Activated CD4-positive, alpha-beta T cell treated with anti-CD3 and anti-CD28 coated beads, Interleukin-2, amount 10 ng/mL, durations not matched to agents 7 days and 5 days (primary cell): ENCODE data around the gene ZNF292. TPM values are rescaled to one million over a fixed set of nuclear protein-coding genes. Genes with fewer than 3 reads are reported as not detected.

ENCODE experiments used
- CTCF ChIA-PET: fragments of 350-600 bp; sonication (Branson Sonifier 250); formaldehyde crosslinking; loops from one replicate; lab custom pipeline; 2021; ENCODE audit warnings: antibody characterized with exemption; lab: Charles Lee
- POLR2A ChIA-PET: fragments of 350-600 bp; sonication (Branson Sonifier 250); formaldehyde crosslinking; loops from one replicate; lab custom pipeline; 2021; ENCODE audit warnings: antibody characterized with exemption; lab: Charles Lee
- DNase-seq: peaks from one replicate; pipeline ENCODE4 v3.0.0-alpha.2; 2020
- H3K27ac Mint-ChIP-seq: one replicate; pipeline ENCODE4 v1.8.0; 2021; ENCODE audit warnings: mild to moderate bottlenecking, moderate library complexity, mixed read lengths
- H3K27me3 Mint-ChIP-seq: one replicate; pipeline ENCODE4 v1.8.0; 2021; ENCODE audit warnings: mixed read lengths
- H3K36me3 Mint-ChIP-seq: one replicate; pipeline ENCODE4 v1.8.0; 2021; ENCODE audit warnings: low read depth, mixed read lengths
- H3K4me1 Mint-ChIP-seq: one replicate; pipeline ENCODE4 v1.8.0; 2021; ENCODE audit warnings: mixed read lengths
- H3K4me3 Mint-ChIP-seq: one replicate; pipeline ENCODE4 v1.8.0; 2021; ENCODE audit warnings: mild to moderate bottlenecking, moderate library complexity, mixed read lengths
- H3K9me3 Mint-ChIP-seq: one replicate; pipeline ENCODE4 v1.8.0; 2021; ENCODE audit warnings: mixed read lengths
- total RNA-seq, 2 experiments: library from RNA; stranded (reverse); gene quantifications; one replicate each; pipeline ENCODE4 v1.2.3, GENCODE V29; 2021

The ZNF292 gene
- total RNA-seq, 2 experiments from 2014 or later: 51.5 to 56.0 TPM

DNA sequence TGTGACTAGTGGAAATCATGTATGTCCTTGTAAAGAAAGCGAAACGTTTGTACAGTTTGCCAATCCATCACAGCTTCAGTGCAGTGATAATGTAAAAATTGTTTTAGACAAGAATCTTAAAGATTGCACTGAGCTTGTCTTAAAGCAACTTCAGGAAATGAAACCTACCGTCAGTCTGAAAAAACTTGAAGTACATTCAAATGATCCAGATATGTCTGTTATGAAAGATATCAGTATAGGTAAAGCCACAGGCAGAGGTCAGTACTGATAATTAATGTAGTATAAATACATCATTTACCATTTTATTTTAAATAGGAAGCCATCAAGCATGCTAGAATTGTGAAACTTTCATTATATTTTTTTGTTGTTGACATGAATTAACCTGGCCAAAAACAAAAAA is 106.2 kb downstream of the ZNF292 start:
- ChIA-PET POLR2A (no interaction called here), CTCF (interaction anchor here (1.2 kb wide), 1 partner anchor 13 kb away, joined by 3 read pairs; no protein-coding TSS in a partner anchor)
- Mint-ChIP-seq H3K36me3 (peaks cover 50% of the 10 kb centered on the region), H3K4me3 (no peak overlapping the region), H3K27ac (no peak overlapping the region), H3K4me1 (peaks cover 3% of the 10 kb centered on the region), H3K27me3 (no peaks in the 10 kb centered on the region), H3K9me3 (peaks cover 6% of the 10 kb centered on the region)
- DNase-seq: no peak

GRCh38 chr6:87264481-87264880 is 109.1 kb downstream of the ZNF292 start:
- H3K4me3 Mint-ChIP-seq: no peak overlapping the region
- peaks cover 23% of the 10 kb centered on the region for H3K36me3 Mint-ChIP-seq
- POLR2A ChIA-PET: no interaction called here
- no peak overlapping the region for H3K27ac Mint-ChIP-seq
- no peak for DNase-seq
- no peaks in the 10 kb centered on the region for H3K9me3 Mint-ChIP-seq
- CTCF ChIA-PET: no interaction called here
- no peaks in the 10 kb centered on the region for H3K27me3 Mint-ChIP-seq
- peaks cover 1% of the 10 kb centered on the region for H3K4me1 Mint-ChIP-seq

DNA sequence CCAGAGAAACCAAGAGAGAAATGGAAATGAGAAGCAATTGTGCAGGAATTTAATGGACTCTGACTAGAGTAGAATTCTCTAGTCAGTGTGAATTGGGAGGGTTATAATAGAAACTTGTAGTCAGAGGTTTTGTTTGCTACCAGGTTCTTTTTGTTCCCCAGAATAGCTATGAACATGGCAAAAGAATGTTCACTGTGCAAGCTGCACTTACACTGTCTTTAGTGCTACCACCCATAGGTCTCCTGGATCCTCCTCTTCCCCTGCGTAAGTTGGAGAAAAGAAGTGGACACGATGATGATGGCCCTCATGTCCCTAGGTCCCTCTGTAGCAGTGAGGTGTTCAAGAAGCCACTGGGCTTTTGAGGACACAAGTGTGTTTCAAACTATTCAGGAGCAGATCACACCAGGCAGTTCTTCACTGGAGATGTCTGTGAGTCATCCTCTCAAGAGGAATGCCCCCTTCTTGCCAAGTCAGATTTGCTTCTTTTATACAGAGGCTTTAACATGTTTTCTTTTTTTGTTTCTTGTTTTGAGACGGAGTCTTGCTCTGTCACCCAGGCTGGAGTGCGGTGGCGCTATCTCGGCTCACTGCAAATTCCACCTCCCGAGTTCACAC is 119.4 kb downstream of the ZNF292 start:
- Mint-ChIP-seq H3K4me1 (peaks cover 4% of the 10 kb centered on the region), H3K4me3 (no peak overlapping the region), H3K9me3 (no peaks in the 10 kb centered on the region), H3K36me3 (no peaks in the 10 kb centered on the region), H3K27ac (no peak overlapping the region), H3K27me3 (no peaks in the 10 kb centered on the region)
- POLR2A ChIA-PET: no interaction called here
- CTCF ChIA-PET: interaction anchor here (0.6 kb wide), 1 partner anchor 331 kb away, joined by 3 read pairs; no protein-coding TSS in a partner anchor
- DNase-seq: no peak

DNA sequence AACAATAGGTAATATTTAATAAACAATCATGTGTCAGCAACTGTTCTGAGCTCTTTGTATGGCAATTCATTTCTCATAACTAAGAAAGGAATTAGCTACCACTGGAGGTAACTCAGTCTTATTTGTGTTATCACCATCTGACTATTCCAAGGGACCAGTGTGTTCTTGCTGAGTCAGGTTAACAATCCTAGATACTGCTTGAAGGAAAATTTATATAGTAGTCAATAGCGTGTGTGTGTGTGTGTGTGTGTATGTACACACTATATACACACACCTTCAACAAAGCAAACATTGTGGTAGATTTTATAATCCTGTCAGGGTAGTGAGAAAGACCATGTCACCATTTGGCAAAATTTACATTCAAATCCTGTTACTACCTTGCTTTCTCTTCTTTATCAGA is 121.3 kb downstream of the ZNF292 start:
- ChIA-PET POLR2A (no interaction called here), CTCF (interaction anchor here (0.6 to 0.8 kb wide), 3 partner anchors 27 to 1623 kb away, joined by 3 to 5 read pairs (median 3); no protein-coding TSS in a partner anchor)
- H3K27ac Mint-ChIP-seq: no peak overlapping the region
- H3K4me1 Mint-ChIP-seq: peaks cover 4% of the 10 kb centered on the region
- DNase-seq: no peak
- no peak overlapping the region for H3K4me3 Mint-ChIP-seq
- H3K9me3 Mint-ChIP-seq: no peaks in the 10 kb centered on the region
- H3K36me3 Mint-ChIP-seq: no peaks in the 10 kb centered on the region
- H3K27me3 Mint-ChIP-seq: no peaks in the 10 kb centered on the region

- Mint-ChIP-seq H3K4me1 (peaks cover 4% of the 10 kb centered on the region), H3K4me3 (no peak overlapping the region), H3K9me3 (no peaks in the 10 kb centered on the region), H3K36me3 (no peaks in the 10 kb centered on the region), H3K27me3 (no peaks in the 10 kb centered on the region), H3K27ac (no peak overlapping the region)
- ChIA-PET CTCF (no interaction called here), POLR2A (interaction anchor here (0.7 kb wide), 1 partner anchor 121 kb away, joined by 3 read pairs; no protein-coding TSS in a partner anchor)
- DNase-seq: no peak
These were observed 121.8 kb downstream of the ZNF292 start for GRCh38 chr6:87277123-87277522.

DNA sequence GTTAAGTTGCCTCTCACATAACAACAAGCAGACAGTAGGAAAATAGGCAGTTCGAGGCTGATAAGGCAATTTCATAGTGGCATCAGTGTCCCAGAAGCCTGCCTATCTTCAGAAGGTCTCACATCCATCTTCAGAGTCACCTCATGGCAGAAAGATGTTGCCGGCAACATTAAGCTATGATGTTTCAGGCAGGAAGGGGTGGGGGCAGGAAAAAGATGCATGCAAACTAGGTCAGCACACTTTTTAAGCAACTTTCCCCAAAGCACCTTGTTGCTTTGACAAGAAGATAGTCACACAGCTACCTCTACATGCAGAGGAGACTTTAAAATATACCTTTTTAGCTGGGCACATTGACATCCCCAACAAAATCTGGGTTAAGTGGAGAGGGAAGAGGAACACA is 123.8 kb downstream of the ZNF292 start:
- Mint-ChIP-seq H3K4me3 (no peak overlapping the region), H3K4me1 (peaks cover 4% of the 10 kb centered on the region), H3K27ac (no peak overlapping the region), H3K36me3 (no peaks in the 10 kb centered on the region), H3K9me3 (no peaks in the 10 kb centered on the region), H3K27me3 (no peaks in the 10 kb centered on the region)
- ChIA-PET CTCF (interaction anchor here (0.9 to 1.3 kb wide), 2 partner anchors 167 to 201 kb away, joined by 3 read pairs; no protein-coding TSS in a partner anchor), POLR2A (no interaction called here)
- no peak for DNase-seq

- ChIA-PET CTCF (interaction anchor here (0.6 kb wide), 1 partner anchor 120 kb away, joined by 3 read pairs; no protein-coding TSS in a partner anchor), POLR2A (no interaction called here)
- H3K4me3 Mint-ChIP-seq: no peak overlapping the region
- no peaks in the 10 kb centered on the region for H3K9me3 Mint-ChIP-seq
- H3K27ac Mint-ChIP-seq: no peak overlapping the region
- no peaks in the 10 kb centered on the region for H3K36me3 Mint-ChIP-seq
- peaks cover 14% of the 10 kb centered on the region for H3K27me3 Mint-ChIP-seq
- H3K4me1 Mint-ChIP-seq: peaks cover 4% of the 10 kb centered on the region
- DNase-seq: no peak
These were observed 126.1 kb downstream of the ZNF292 start for GRCh38 chr6:87281426-87281825.

DNA sequence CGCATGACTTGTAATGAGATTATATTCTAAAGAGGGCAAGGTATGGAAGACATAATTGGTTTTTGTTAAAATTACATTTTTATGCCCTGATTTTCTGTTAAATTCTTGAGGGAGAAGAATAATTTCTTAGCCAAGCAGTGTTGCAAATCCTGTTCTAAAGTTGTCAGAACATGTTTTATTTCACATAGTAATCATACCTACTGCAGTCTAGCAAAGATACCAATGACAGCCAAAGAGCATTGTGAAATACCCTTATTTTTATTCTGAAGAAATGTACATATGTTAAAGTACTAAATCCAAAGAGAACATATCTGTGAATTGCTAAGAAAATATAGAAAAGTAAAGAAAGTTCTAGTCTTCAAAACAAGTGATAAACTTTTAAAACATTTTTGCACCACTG is 127.4 kb downstream of the ZNF292 start:
- no peaks in the 10 kb centered on the region for H3K9me3 Mint-ChIP-seq
- H3K36me3 Mint-ChIP-seq: no peaks in the 10 kb centered on the region
- no peak overlapping the region for H3K4me3 Mint-ChIP-seq
- POLR2A ChIA-PET: no interaction called here
- CTCF ChIA-PET: no interaction called here
- peaks cover 20% of the 10 kb centered on the region for H3K27me3 Mint-ChIP-seq
- DNase-seq: no peak
- H3K4me1 Mint-ChIP-seq: peaks cover 4% of the 10 kb centered on the region
- no peak overlapping the region for H3K27ac Mint-ChIP-seq

DNA sequence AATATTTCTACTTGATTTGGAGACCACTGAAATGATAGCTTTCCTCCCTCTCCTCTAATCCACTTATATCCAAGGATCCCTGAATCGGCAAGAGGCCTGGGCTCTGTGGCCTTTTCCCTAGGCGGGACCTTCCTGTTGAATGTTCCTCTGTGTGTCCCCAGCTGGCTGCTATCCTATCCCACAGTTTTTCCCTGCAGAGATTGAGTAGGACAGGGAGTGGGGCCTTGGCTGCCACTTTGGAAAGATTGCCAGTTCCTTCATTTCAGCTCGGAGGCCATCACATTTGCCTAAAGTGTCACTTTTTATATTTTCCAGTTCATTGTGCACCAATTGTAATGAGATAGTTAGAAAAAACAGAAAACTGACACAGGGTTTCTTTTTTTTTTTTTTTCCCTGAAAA is 128.1 kb downstream of the ZNF292 start:
- ChIA-PET CTCF (interaction anchor here (0.6 kb wide), 1 partner anchor 38 kb away, joined by 3 read pairs; no protein-coding TSS in a partner anchor), POLR2A (no interaction called here)
- no peak for DNase-seq
- Mint-ChIP-seq H3K36me3 (no peaks in the 10 kb centered on the region), H3K9me3 (no peaks in the 10 kb centered on the region), H3K27ac (no peak overlapping the region), H3K4me1 (peaks cover 4% of the 10 kb centered on the region), H3K4me3 (no peak overlapping the region), H3K27me3 (peaks cover 22% of the 10 kb centered on the region)

DNA sequence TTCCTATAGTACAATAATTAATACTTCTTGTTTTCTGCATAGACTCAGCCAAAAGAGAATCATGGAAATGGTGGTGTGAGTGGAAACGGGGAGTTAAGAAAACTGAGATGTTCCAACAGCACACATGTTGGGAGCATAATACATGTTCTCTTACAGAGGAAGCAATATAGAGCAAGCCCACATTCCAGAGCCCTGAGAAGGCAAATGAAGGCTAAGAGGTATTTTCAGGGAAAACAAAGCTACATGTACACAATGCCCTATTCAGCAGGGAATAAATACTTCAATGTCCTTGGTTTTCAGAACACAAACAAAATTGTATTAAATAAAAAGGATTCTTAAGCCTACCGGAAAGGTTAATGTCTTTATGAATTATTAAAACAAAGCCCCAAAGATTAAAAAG is 131.9 kb downstream of the ZNF292 start:
- Mint-ChIP-seq H3K27me3 (peaks cover 32% of the 10 kb centered on the region), H3K27ac (no peak overlapping the region), H3K4me3 (no peak overlapping the region), H3K36me3 (no peaks in the 10 kb centered on the region), H3K4me1 (no peaks in the 10 kb centered on the region), H3K9me3 (no peaks in the 10 kb centered on the region)
- ChIA-PET POLR2A (no interaction called here), CTCF (no interaction called here)
- DNase-seq: no peak

- DNase-seq: no peak
- CTCF ChIA-PET: no interaction called here
- H3K27ac Mint-ChIP-seq: no peak overlapping the region
- POLR2A ChIA-PET: no interaction called here
- H3K9me3 Mint-ChIP-seq: no peaks in the 10 kb centered on the region
- peaks cover 34% of the 10 kb centered on the region for H3K27me3 Mint-ChIP-seq
- no peaks in the 10 kb centered on the region for H3K36me3 Mint-ChIP-seq
- H3K4me1 Mint-ChIP-seq: no peaks in the 10 kb centered on the region
- no peak overlapping the region for H3K4me3 Mint-ChIP-seq
These were observed 134.2 kb downstream of the ZNF292 start for GRCh38 chr6:87289571-87289970.

- Mint-ChIP-seq H3K27ac (no peak overlapping the region), H3K36me3 (no peaks in the 10 kb centered on the region), H3K9me3 (no peaks in the 10 kb centered on the region), H3K4me1 (no peaks in the 10 kb centered on the region), H3K4me3 (no peak overlapping the region), H3K27me3 (peaks cover 24% of the 10 kb centered on the region)
- ChIA-PET POLR2A (no interaction called here), CTCF (no interaction called here)
- DNase-seq: no peak
These were observed 136.5 kb downstream of the ZNF292 start for GRCh38 chr6:87291883-87292282.

- Mint-ChIP-seq H3K27me3 (peaks cover 27% of the 10 kb centered on the region), H3K36me3 (no peaks in the 10 kb centered on the region), H3K4me1 (no peaks in the 10 kb centered on the region), H3K9me3 (no peaks in the 10 kb centered on the region), H3K27ac (no peak overlapping the region), H3K4me3 (no peak overlapping the region)
- ChIA-PET POLR2A (no interaction called here), CTCF (no interaction called here)
- no peak for DNase-seq
These were observed 138.2 kb downstream of the ZNF292 start for GRCh38 chr6:87293526-87293925.
